ENCODE results near the gene FGF1. TPM values are rescaled to one million over a fixed set of nuclear protein-coding genes. Genes with fewer than 3 reads are reported as not detected.

FGF1 gene
- total and polyA plus RNA-seq, 5 donors = 23.1 to 39.2 (median 28.7) TPM

- Histone ChIP-seq H3K4me3 (ENCODE audit: low read length) (peak overlapping the region; percentile 54), H3K27me3 (ENCODE audit: control insufficient read depth, insufficient read depth) (no peaks in the 10 kb centered on the region), H3K27ac (ENCODE audit: low read length) (peak overlapping the region; percentile 91), H3K9me3 (ENCODE audit: control insufficient read depth, low read length) (no peaks in the 10 kb centered on the region), H3K4me1 (ENCODE audit: control insufficient read depth, insufficient read depth, low read length) (peaks cover 8% of the 10 kb centered on the region)
- intact Hi-C loops (cut with DNase I) = loop anchor here (2.0 to 10.0 kb wide), 8 partner anchors 40 to 550 kb away; no protein-coding TSS in a partner anchor
- ATAC-seq (peak; percentile 73), DNase-seq (peak; percentile 54 to 76 (median 70))
- 21% methylated on average over 8 of the region's 8 CpGs for WGBS
Measured at GRCh38 chr5:142697356-142698255, 11.7 kb upstream of the FGF1 start.

GRCh38 chr5:142696379-142696778 is 10.5 kb upstream of the FGF1 start:
- peaks cover 8% of the 10 kb centered on the region for H3K4me1 ChIP-seq (ENCODE audit: control insufficient read depth, insufficient read depth, low read length)
- peak overlapping the region; percentile 18 for H3K27ac ChIP-seq (ENCODE audit: low read length)
- H3K4me3 ChIP-seq (ENCODE audit: low read length) = peak overlapping the region; percentile 54
- 55% methylated on average over 3 of the region's 3 CpGs for WGBS
- DNase-seq = no peak
- no peaks in the 10 kb centered on the region for H3K27me3 ChIP-seq (ENCODE audit: control insufficient read depth, insufficient read depth)
- no peak for ATAC-seq
- H3K9me3 ChIP-seq (ENCODE audit: control insufficient read depth, low read length) = no peaks in the 10 kb centered on the region
- intact Hi-C loops (cut with DNase I) = loop anchor here (5.0 to 10.0 kb wide), 6 partner anchors 39 to 549 kb away; no protein-coding TSS in a partner anchor

GRCh38 chr5:142694092-142694856 is 8.4 kb upstream of the FGF1 start:
- Histone ChIP-seq H3K4me3 (ENCODE audit: low read length) (no peak overlapping the region), H3K4me1 (ENCODE audit: control insufficient read depth, insufficient read depth, low read length) (peaks cover 8% of the 10 kb centered on the region), H3K27ac (ENCODE audit: low read length) (no peak overlapping the region), H3K27me3 (ENCODE audit: control insufficient read depth, insufficient read depth) (no peaks in the 10 kb centered on the region), H3K9me3 (ENCODE audit: control insufficient read depth, low read length) (no peaks in the 10 kb centered on the region)
- DNase-seq (no peak), ATAC-seq (no peak)
- 87% methylated on average over 7 of the region's 7 CpGs for WGBS
- intact Hi-C loops (cut with DNase I) = loop anchor here in 3 of 4 donors (10.0 kb wide), 3 partner anchors 79 to 539 kb away; no protein-coding TSS in a partner anchor

- intact Hi-C loops (cut with DNase I) = loop anchor here in 3 of 4 donors (10.0 kb wide), 3 partner anchors 78 to 538 kb away; no protein-coding TSS in a partner anchor
- H3K27me3 ChIP-seq (ENCODE audit: control insufficient read depth, insufficient read depth) = no peaks in the 10 kb centered on the region
- no peak for DNase-seq
- ATAC-seq = no peak
- H3K9me3 ChIP-seq (ENCODE audit: control insufficient read depth, low read length) = no peaks in the 10 kb centered on the region
- no peak overlapping the region for H3K4me3 ChIP-seq (ENCODE audit: low read length)
- peaks cover 2% of the 10 kb centered on the region for H3K4me1 ChIP-seq (ENCODE audit: control insufficient read depth, insufficient read depth, low read length)
- WGBS = 82% methylated on average over 3 of the region's 3 CpGs
- no peak overlapping the region for H3K27ac ChIP-seq (ENCODE audit: low read length)
Measured at GRCh38 chr5:142692321-142692894, 6.5 kb upstream of the FGF1 start.

GRCh38 chr5:142690667-142691066 is 4.8 kb upstream of the FGF1 start:
- no peak for ATAC-seq
- Histone ChIP-seq H3K27me3 (ENCODE audit: control insufficient read depth, insufficient read depth) (no peaks in the 10 kb centered on the region), H3K27ac (ENCODE audit: low read length) (no peak overlapping the region), H3K4me3 (ENCODE audit: low read length) (no peak overlapping the region), H3K9me3 (ENCODE audit: control insufficient read depth, low read length) (no peaks in the 10 kb centered on the region), H3K4me1 (ENCODE audit: control insufficient read depth, insufficient read depth, low read length) (peaks cover 12% of the 10 kb centered on the region)
- intact Hi-C loops (cut with DNase I) = loop anchor here in 3 of 4 donors (10.0 kb wide), 3 partner anchors 76 to 536 kb away; no protein-coding TSS in a partner anchor
- 89% methylated on average over 4 of the region's 4 CpGs for WGBS
- DNase-seq = no peak

GRCh38 chr5:142689081-142689480 is 3.2 kb upstream of the FGF1 start:
- Histone ChIP-seq H3K4me3 (ENCODE audit: low read length) (no peak overlapping the region), H3K27ac (ENCODE audit: low read length) (no peak overlapping the region), H3K4me1 (ENCODE audit: control insufficient read depth, insufficient read depth, low read length) (peaks cover 23% of the 10 kb centered on the region), H3K9me3 (ENCODE audit: control insufficient read depth, low read length) (no peaks in the 10 kb centered on the region), H3K27me3 (ENCODE audit: control insufficient read depth, insufficient read depth) (no peaks in the 10 kb centered on the region)
- ATAC-seq = no peak
- 52% methylated on average over 5 of the region's 5 CpGs for WGBS
- intact Hi-C loops (cut with DNase I) = no loop called here
- no peak for DNase-seq

- peaks cover 25% of the 10 kb centered on the region for H3K4me1 ChIP-seq (ENCODE audit: control insufficient read depth, insufficient read depth, low read length)
- peak overlapping the region; percentile 30 for H3K27ac ChIP-seq (ENCODE audit: low read length)
- ATAC-seq (no peak), DNase-seq (no peak)
- H3K9me3 ChIP-seq (ENCODE audit: control insufficient read depth, low read length) = no peaks in the 10 kb centered on the region
- intact Hi-C loops (cut with DNase I) = no loop called here
- no peak overlapping the region for H3K4me3 ChIP-seq (ENCODE audit: low read length)
- no peaks in the 10 kb centered on the region for H3K27me3 ChIP-seq (ENCODE audit: control insufficient read depth, insufficient read depth)
- 59% methylated on average over 7 of the region's 7 CpGs for WGBS
Measured at GRCh38 chr5:142688281-142688989, 2.5 kb upstream of the FGF1 start.

- H3K27ac ChIP-seq (ENCODE audit: low read length) = no peak overlapping the region
- H3K4me1 ChIP-seq (ENCODE audit: control insufficient read depth, insufficient read depth, low read length) = peaks cover 25% of the 10 kb centered on the region
- no peak overlapping the region for H3K4me3 ChIP-seq (ENCODE audit: low read length)
- ATAC-seq = no peak
- intact Hi-C loops (cut with DNase I) = no loop called here
- H3K27me3 ChIP-seq (ENCODE audit: control insufficient read depth, insufficient read depth) = no peaks in the 10 kb centered on the region
- WGBS = 94% methylated on average over 4 of the region's 4 CpGs
- DNase-seq = no peak
- no peaks in the 10 kb centered on the region for H3K9me3 ChIP-seq (ENCODE audit: control insufficient read depth, low read length)
Measured at GRCh38 chr5:142686968-142687367, 1.1 kb upstream of the FGF1 start.

- WGBS = 40% methylated on average over 11 of the region's 11 CpGs
- no peak overlapping the region for H3K4me3 ChIP-seq (ENCODE audit: low read length)
- H3K27ac ChIP-seq (ENCODE audit: low read length) = peak overlapping the region; percentile 77
- no peak for DNase-seq
- H3K4me1 ChIP-seq (ENCODE audit: control insufficient read depth, insufficient read depth, low read length) = peaks cover 25% of the 10 kb centered on the region
- intact Hi-C loops (cut with DNase I) = no loop called here
- H3K27me3 ChIP-seq (ENCODE audit: control insufficient read depth, insufficient read depth) = no peaks in the 10 kb centered on the region
- no peaks in the 10 kb centered on the region for H3K9me3 ChIP-seq (ENCODE audit: control insufficient read depth, low read length)
- peak; percentile 30 to 40 for ATAC-seq
Measured at GRCh38 chr5:142686210-142686734, 382 bp upstream of the FGF1 start.

GRCh38 chr5:142684508-142685041 is 1.3 kb downstream of the FGF1 start:
- Histone ChIP-seq H3K27me3 (ENCODE audit: control insufficient read depth, insufficient read depth) (no peaks in the 10 kb centered on the region), H3K4me1 (ENCODE audit: control insufficient read depth, insufficient read depth, low read length) (peaks cover 25% of the 10 kb centered on the region), H3K27ac (ENCODE audit: low read length) (peak overlapping the region; percentile 0), H3K9me3 (ENCODE audit: control insufficient read depth, low read length) (no peaks in the 10 kb centered on the region), H3K4me3 (ENCODE audit: low read length) (no peak overlapping the region)
- 13% methylated on average over 9 of the region's 9 CpGs for WGBS
- DNase-seq (peak in 2 of 3 donors; percentile 52 to 63), ATAC-seq (peak; percentile 40 to 46)
- intact Hi-C loops (cut with DNase I) = no loop called here

Data from right cardiac atrium (tissue), 5 donors.